HEK293T (cell line): ENCODE results near the gene CALN1.

ENCODE experiments used
- ARNT ChIP-seq: fragments of 450-650 bp; IDR thresholded peaks from 2 replicates; pipeline ENCODE4 v1.6.1; 2017; ENCODE audit warnings: mild to moderate bottlenecking
- BHLHE40 ChIP-seq: fragments of 450-650 bp; IDR thresholded peaks from 2 replicates; pipeline ENCODE4 v1.6.1; 2016; ENCODE audit warnings: mild to moderate bottlenecking, moderate library complexity, borderline replicate concordance
- ELF4 ChIP-seq: fragments of 450-650 bp; IDR thresholded peaks from 2 replicates; pipeline ENCODE4 v1.6.1; 2017; ENCODE audit warnings: antibody characterized with exemption
- FOXA1 ChIP-seq: fragments of 450-650 bp; IDR thresholded peaks from 2 replicates; pipeline ENCODE4 v1.6.1; 2016; ENCODE audit warnings: mild to moderate bottlenecking
- FOXK2 ChIP-seq: fragments of 450-650 bp; IDR thresholded peaks from 2 replicates; pipeline ENCODE4 v1.6.1; 2016; ENCODE audit warnings: mild to moderate bottlenecking
- FOXM1 ChIP-seq: fragments of 450-650 bp; IDR thresholded peaks from 2 replicates; pipeline ENCODE4 v1.6.1; 2017; ENCODE audit warnings: mild to moderate bottlenecking, borderline replicate concordance
- LEF1 ChIP-seq: fragments of 450-650 bp; IDR thresholded peaks from 2 replicates; pipeline ENCODE4 v1.6.1; 2017; ENCODE audit warnings: mild to moderate bottlenecking, borderline replicate concordance
- NFRKB ChIP-seq: fragments of 450-650 bp; IDR thresholded peaks from 2 replicates; pipeline ENCODE4 v1.6.1; 2016; ENCODE audit warnings: mild to moderate bottlenecking, moderate library complexity
- SP1 ChIP-seq: fragments of 450-650 bp; IDR thresholded peaks from 2 replicates; pipeline ENCODE4 v1.6.1; 2017
- SUZ12 ChIP-seq: fragments of 450-650 bp; IDR thresholded peaks from 2 replicates; pipeline ENCODE4 v1.6.1; 2016; ENCODE audit warnings: mild to moderate bottlenecking
- TARDBP ChIP-seq: fragments of 450-650 bp; IDR thresholded peaks from 2 replicates; pipeline ENCODE4 v1.6.1; 2016
- TF ChIP-seq, protein P1 (sequence below): fragments of 450-650 bp; IDR thresholded peaks from 2 replicates; pipeline ENCODE4 v1.6.1; 2016

DNA sequence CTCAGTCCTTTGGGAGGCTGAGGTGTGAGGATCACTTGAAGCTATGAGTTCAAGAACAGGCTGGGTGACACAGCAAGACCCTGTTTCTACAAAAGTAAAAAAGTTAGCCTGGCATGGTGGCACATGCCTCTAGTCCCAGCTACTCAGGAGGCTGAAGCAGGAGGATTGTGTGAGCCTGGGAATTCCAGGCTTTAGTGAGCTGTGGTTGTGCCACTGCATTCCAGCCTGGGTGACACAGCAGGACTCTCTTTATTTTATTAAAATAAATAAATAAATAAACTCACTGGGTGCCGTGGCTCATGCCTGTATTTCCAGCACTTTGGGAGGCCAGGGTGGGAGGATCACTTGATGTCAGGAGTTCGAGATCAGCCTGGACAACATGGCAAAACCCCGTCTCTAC, 607.9 kb downstream of the CALN1 start:
- TF ChIP-seq, protein P1, sequence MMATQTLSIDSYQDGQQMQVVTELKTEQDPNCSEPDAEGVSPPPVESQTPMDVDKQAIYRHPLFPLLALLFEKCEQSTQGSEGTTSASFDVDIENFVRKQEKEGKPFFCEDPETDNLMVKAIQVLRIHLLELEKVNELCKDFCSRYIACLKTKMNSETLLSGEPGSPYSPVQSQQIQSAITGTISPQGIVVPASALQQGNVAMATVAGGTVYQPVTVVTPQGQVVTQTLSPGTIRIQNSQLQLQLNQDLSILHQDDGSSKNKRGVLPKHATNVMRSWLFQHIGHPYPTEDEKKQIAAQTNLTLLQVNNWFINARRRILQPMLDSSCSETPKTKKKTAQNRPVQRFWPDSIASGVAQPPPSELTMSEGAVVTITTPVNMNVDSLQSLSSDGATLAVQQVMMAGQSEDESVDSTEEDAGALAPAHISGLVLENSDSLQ = no peak
- TF ChIP-seq ELF4 = no peak
- TF ChIP-seq BHLHE40 = no peak
- TF ChIP-seq ARNT = no peak
- TF ChIP-seq SUZ12 = no peak
- TF ChIP-seq FOXM1 = no peak
- TF ChIP-seq FOXA1 = no peak
- no peak for TF ChIP-seq SP1
- TF ChIP-seq NFRKB = no peak
- no peak for TF ChIP-seq FOXK2
- no peak for TF ChIP-seq TARDBP
- TF ChIP-seq LEF1 = no peak
